Measurements from ENCODE around the gene MLLT6. TPM values are rescaled to one million over a fixed set of nuclear protein-coding genes. Genes with fewer than 3 reads are reported as not detected.
A peak's percentile ranks its signal among the peaks of the same experiment; 100 is the strongest.

MLLT6 gene
- total RNA-seq, 1 donor from 2014 or later: 59.8 TPM

DNA sequence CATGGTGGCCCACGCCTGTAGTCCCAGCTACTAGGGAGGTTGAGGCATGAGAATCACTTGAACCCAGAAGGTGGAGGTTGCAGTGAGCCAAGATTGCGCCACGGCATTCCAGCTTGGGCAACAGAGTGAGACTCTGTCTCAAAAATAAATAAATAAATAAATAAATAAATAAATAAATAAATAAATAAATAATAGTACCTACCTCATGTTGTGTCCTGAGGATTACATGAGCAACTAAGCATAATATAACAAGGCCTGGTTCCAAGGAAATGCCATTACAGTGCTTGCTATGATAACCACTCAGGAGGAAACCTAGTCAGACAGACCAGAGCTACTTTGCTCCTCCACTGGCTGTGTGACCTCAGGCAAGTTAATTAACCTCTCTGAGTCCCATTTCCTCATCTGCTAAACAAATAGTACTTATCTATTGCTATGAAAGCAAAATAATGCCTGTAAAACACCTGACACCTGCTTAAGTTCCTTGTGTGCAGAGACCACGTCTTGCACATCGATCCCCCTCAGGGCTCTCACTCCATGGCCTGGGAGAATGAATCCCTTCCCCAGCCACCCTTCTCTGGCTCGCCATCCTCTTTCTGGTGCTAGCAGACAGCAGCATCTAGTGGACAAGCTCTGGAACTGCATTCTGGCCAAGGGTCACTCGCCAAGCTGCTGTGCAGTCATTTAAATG, 37.8 kb upstream of the MLLT6 start:
- H3K4me1 Mint-ChIP-seq (ENCODE audit: low read depth, unreplicated experiment): no peaks in the 10 kb centered on the region
- H3K27ac Mint-ChIP-seq (ENCODE audit: unreplicated experiment): no peak overlapping the region
- peaks cover 26% of the 10 kb centered on the region for H3K27me3 Mint-ChIP-seq (ENCODE audit: unreplicated experiment)
- no peak overlapping the region for H3K4me3 Mint-ChIP-seq (ENCODE audit: unreplicated experiment)
- H3K36me3 Mint-ChIP-seq (ENCODE audit: unreplicated experiment): no peaks in the 10 kb centered on the region
- peak; percentile 84 for DNase-seq
- TF ChIP-seq, protein P1, sequence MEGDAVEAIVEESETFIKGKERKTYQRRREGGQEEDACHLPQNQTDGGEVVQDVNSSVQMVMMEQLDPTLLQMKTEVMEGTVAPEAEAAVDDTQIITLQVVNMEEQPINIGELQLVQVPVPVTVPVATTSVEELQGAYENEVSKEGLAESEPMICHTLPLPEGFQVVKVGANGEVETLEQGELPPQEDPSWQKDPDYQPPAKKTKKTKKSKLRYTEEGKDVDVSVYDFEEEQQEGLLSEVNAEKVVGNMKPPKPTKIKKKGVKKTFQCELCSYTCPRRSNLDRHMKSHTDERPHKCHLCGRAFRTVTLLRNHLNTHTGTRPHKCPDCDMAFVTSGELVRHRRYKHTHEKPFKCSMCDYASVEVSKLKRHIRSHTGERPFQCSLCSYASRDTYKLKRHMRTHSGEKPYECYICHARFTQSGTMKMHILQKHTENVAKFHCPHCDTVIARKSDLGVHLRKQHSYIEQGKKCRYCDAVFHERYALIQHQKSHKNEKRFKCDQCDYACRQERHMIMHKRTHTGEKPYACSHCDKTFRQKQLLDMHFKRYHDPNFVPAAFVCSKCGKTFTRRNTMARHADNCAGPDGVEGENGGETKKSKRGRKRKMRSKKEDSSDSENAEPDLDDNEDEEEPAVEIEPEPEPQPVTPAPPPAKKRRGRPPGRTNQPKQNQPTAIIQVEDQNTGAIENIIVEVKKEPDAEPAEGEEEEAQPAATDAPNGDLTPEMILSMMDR (IDR thresholded peaks at IDR 0.05; ENCODE audit: partially characterized antibody, unreplicated experiment): peak; percentile 96
- H3K9me3 Mint-ChIP-seq (ENCODE audit: unreplicated experiment): peaks cover 6% of the 10 kb centered on the region

DNA sequence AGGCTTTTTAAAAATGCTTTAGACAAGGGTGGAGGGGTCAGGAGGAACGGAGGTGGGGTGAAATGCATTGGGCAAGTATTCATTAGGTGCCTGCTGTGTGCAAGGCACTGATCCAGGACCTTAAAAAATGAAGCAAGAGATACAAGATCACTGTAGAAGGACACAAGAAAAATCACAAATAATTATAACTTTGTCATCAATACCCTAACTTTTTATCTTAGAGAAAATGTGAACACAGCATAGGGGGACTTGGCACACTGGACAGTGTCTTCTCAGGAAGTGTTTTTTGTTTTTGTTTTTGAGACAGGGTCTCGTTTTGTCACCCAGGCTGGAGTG, 37.3 kb upstream of the MLLT6 start:
- peaks cover 2% of the 10 kb centered on the region for H3K4me1 Mint-ChIP-seq (ENCODE audit: low read depth, unreplicated experiment)
- TF ChIP-seq, protein P1 (IDR thresholded peaks at IDR 0.05; ENCODE audit: partially characterized antibody, unreplicated experiment): peak; percentile 54
- H3K27ac Mint-ChIP-seq (ENCODE audit: unreplicated experiment): no peak overlapping the region
- H3K36me3 Mint-ChIP-seq (ENCODE audit: unreplicated experiment): no peaks in the 10 kb centered on the region
- no peak for DNase-seq
- peaks cover 29% of the 10 kb centered on the region for H3K27me3 Mint-ChIP-seq (ENCODE audit: unreplicated experiment)
- H3K9me3 Mint-ChIP-seq (ENCODE audit: unreplicated experiment): peaks cover 8% of the 10 kb centered on the region
- no peak overlapping the region for H3K4me3 Mint-ChIP-seq (ENCODE audit: unreplicated experiment)

DNA sequence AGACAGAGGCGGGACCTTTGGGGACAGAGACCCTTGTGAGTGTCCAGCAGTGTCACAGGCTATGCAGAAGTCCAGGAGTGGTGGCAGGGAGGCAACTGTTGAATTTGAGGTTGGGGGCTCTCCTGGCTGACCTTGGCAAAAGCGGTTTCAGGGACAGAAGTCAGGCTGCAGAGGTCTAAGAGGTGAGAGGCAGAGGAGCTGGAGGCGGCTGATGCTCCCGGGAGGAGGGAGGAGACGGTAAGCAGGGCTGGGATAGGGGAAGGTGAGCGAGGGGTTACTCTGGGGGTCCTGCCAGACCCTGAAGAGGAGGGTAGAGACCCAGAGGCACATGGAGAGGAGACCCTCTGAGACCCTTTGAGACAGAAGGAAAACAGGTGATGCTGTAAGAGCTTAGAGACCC, 35.6 kb upstream of the MLLT6 start:
- no peaks in the 10 kb centered on the region for H3K36me3 Mint-ChIP-seq (ENCODE audit: unreplicated experiment)
- TF ChIP-seq, protein P1 (IDR thresholded peaks at IDR 0.05; ENCODE audit: partially characterized antibody, unreplicated experiment): no peak
- H3K27me3 Mint-ChIP-seq (ENCODE audit: unreplicated experiment): peaks cover 32% of the 10 kb centered on the region
- peaks cover 8% of the 10 kb centered on the region for H3K9me3 Mint-ChIP-seq (ENCODE audit: unreplicated experiment)
- H3K4me1 Mint-ChIP-seq (ENCODE audit: low read depth, unreplicated experiment): peaks cover 2% of the 10 kb centered on the region
- no peak overlapping the region for H3K27ac Mint-ChIP-seq (ENCODE audit: unreplicated experiment)
- no peak for DNase-seq
- H3K4me3 Mint-ChIP-seq (ENCODE audit: unreplicated experiment): no peak overlapping the region

DNA sequence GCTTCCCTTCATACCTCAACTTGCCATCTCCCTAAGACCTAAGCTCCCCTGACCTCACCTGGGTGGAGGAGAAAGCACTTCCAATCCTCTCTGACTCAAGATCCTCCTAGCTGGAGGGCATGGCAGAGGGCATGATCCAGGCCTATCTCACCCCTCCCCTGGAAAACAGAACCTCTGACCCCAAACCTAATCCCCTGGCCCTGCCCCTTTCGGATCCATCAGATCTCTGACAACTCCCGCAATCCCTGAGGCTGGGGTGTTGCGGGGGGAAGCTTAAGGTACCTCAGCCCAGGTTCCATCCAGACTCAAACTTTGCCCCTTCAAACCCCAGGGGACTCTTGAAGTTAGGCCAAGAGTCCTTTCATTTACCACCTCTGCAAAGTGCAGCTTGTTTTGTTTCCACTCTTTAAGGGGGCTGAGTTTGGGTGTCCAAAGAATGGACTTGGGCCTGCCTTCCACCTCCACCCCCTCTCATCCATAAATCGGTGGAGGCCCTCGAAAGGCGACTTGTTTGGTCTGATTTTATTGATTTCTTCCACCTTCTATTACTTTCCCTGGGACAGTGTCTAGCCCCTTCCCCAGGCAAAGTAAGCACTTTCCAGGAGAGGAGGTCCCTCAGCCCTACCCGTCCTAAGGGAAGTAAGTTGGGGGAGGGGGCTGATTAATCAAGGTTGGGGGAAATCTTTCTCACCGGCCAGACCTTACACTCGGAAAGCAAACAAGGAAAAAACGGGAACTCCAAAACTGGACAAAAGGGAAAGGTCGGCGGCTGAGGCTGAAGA, 32.9 kb upstream of the MLLT6 start:
- Mint-ChIP-seq H3K9me3 (ENCODE audit: unreplicated experiment) (peaks cover 12% of the 10 kb centered on the region), H3K4me3 (ENCODE audit: unreplicated experiment) (peak overlapping the region; percentile 77), H3K27ac (ENCODE audit: unreplicated experiment) (no peak overlapping the region), H3K36me3 (ENCODE audit: unreplicated experiment) (no peaks in the 10 kb centered on the region), H3K4me1 (ENCODE audit: low read depth, unreplicated experiment) (peaks cover 3% of the 10 kb centered on the region), H3K27me3 (ENCODE audit: unreplicated experiment) (peaks cover 38% of the 10 kb centered on the region)
- no peak for DNase-seq
- TF ChIP-seq, protein P1 (IDR thresholded peaks at IDR 0.05; ENCODE audit: partially characterized antibody, unreplicated experiment): no peak

Data from glutamatergic neuron (in vitro differentiated cells).